MM.1S (cell line): ENCODE data around the gene ALAS1.
A peak's percentile ranks its signal among the peaks of the same experiment; 100 is the strongest.

ENCODE experiments used
- DNase-seq: peaks from one replicate; pipeline ENCODE4 v3.0.0-alpha.2; 2015
- H2AFZ ChIP-seq: fragments of 300-600 bp; sonication (generic); 2 replicates; pipeline ENCODE4 v1.6.0; 2016; ENCODE audit warnings: antibody characterized with exemption, low read length
- H3F3A ChIP-seq: fragments of 300-600 bp; sonication (generic); 2 replicates; pipeline ENCODE4 v1.6.1; 2016; ENCODE audit warnings: mild to moderate bottlenecking, antibody characterized with exemption, low read length, moderate library complexity, mixed read lengths; ENCODE audit not compliant: insufficient read depth
- H3K27ac ChIP-seq: fragments of 300-600 bp; sonication (generic); 2 replicates; pipeline ENCODE4 v1.5.1; 2016; ENCODE audit warnings: mild to moderate bottlenecking, low read length
- H3K27me3 ChIP-seq: fragments of 300-600 bp; sonication (generic); replicated peaks from 2 replicates; pipeline ENCODE4 v1.6.0; 2016; ENCODE audit warnings: low read length; ENCODE audit not compliant: insufficient read depth
- H3K36me3 ChIP-seq: fragments of 300-600 bp; sonication (generic); replicated peaks from 2 replicates; pipeline ENCODE4 v1.6.1; 2016; ENCODE audit warnings: mild to moderate bottlenecking, low read length, mixed read lengths; ENCODE audit not compliant: insufficient read depth
- H3K4me1 ChIP-seq: fragments of 300-600 bp; sonication (generic); 2 replicates; pipeline ENCODE4 v1.6.1; 2016; ENCODE audit warnings: low read length, mixed read lengths
- H3K4me2 ChIP-seq: fragments of 300-600 bp; sonication (generic); 2 replicates; pipeline ENCODE4 v1.6.0; 2016; ENCODE audit warnings: low read depth, low read length
- H3K4me3 ChIP-seq: fragments of 300-600 bp; sonication (generic); 2 replicates; pipeline ENCODE4 v1.5.1; 2016; ENCODE audit warnings: low read length, mixed read lengths
- H3K79me2 ChIP-seq: fragments of 300-600 bp; sonication (generic); 2 replicates; pipeline ENCODE4 v1.6.1; 2016; ENCODE audit warnings: mixed run types, low read length, mixed read lengths
- H3K9ac ChIP-seq: fragments of 300-600 bp; sonication (generic); 2 replicates; pipeline ENCODE4 v1.6.1; 2016; ENCODE audit warnings: low read length, mixed read lengths
- H3K9me2 ChIP-seq: fragments of 300-600 bp; sonication (generic); replicated peaks from 2 replicates; pipeline ENCODE4 v1.6.1; 2016; ENCODE audit warnings: mild to moderate bottlenecking, low read length, mixed read lengths; ENCODE audit not compliant: insufficient read depth
- H3K9me3 ChIP-seq: fragments of 300-600 bp; sonication (generic); replicated peaks from 2 replicates; pipeline ENCODE4 v1.6.1; 2016; ENCODE audit warnings: mild to moderate bottlenecking, low read length, mixed read lengths; ENCODE audit not compliant: insufficient read depth
- H4K20me1 ChIP-seq: fragments of 300-600 bp; sonication (generic); 2 replicates; pipeline ENCODE4 v1.6.1; 2016; ENCODE audit warnings: mild to moderate bottlenecking, low read length, moderate library complexity, mixed read lengths; ENCODE audit not compliant: insufficient read depth
- CTCF ChIP-seq: fragments of 300-600 bp; sonication (generic); IDR thresholded peaks from 2 replicates; pipeline ENCODE4 v1.5.1; 2016; ENCODE audit warnings: antibody characterized with exemption, low read length, mixed read lengths
- EZH2 ChIP-seq: fragments of 300-600 bp; sonication (generic); optimal IDR thresholded peaks from 2 replicates; pipeline ENCODE3; 2017; ENCODE audit warnings: low read depth, mild to moderate bottlenecking, antibody characterized with exemption, low read length, mixed read lengths
- EZH2phosphoT487 ChIP-seq: fragments of 300-600 bp; sonication (generic); IDR thresholded peaks from 2 replicates; pipeline ENCODE4 v1.6.1; 2018; ENCODE audit warnings: antibody characterized with exemption, low read length

The ALAS1 gene

GRCh38 chr3:52246264-52246620 lies 48.3 kb downstream of the ALAS1 start:
- H3F3A ChIP-seq = peaks cover 20% of the 10 kb centered on the region
- H3K9me2 ChIP-seq = no peaks in the 10 kb centered on the region
- peak overlapping the region; percentile 93 for H3K4me2 ChIP-seq
- H3K4me3 ChIP-seq = peak overlapping the region; percentile 55
- peak overlapping the region; percentile 72 for H2AFZ ChIP-seq
- no peak for TF ChIP-seq CTCF
- TF ChIP-seq EZH2phosphoT487 = no peak
- no peak for TF ChIP-seq EZH2
- no peaks in the 10 kb centered on the region for H3K27me3 ChIP-seq
- H3K36me3 ChIP-seq = no peaks in the 10 kb centered on the region
- H3K27ac ChIP-seq = no peak overlapping the region
- no peaks in the 10 kb centered on the region for H3K79me2 ChIP-seq
- peak overlapping the region; percentile 53; the same call in 1 of the 2 replicates for H3K9ac ChIP-seq
- H3K4me1 ChIP-seq = peaks cover 6% of the 10 kb centered on the region; the same call in 1 of the 2 replicates
- DNase-seq = no peak
- H4K20me1 ChIP-seq = no peaks in the 10 kb centered on the region
- no peaks in the 10 kb centered on the region for H3K9me3 ChIP-seq

- no peaks in the 10 kb centered on the region for H3K9me3 ChIP-seq
- H3K9me2 ChIP-seq = no peaks in the 10 kb centered on the region
- peaks cover 17% of the 10 kb centered on the region for H3F3A ChIP-seq
- no peaks in the 10 kb centered on the region for H4K20me1 ChIP-seq
- H2AFZ ChIP-seq = no peak overlapping the region
- no peaks in the 10 kb centered on the region for H3K27me3 ChIP-seq
- H3K4me2 ChIP-seq = no peak overlapping the region; the same call in 1 of the 2 replicates
- H3K9ac ChIP-seq = no peak overlapping the region
- H3K36me3 ChIP-seq = no peaks in the 10 kb centered on the region
- TF ChIP-seq EZH2 = no peak
- no peak for TF ChIP-seq EZH2phosphoT487
- TF ChIP-seq CTCF = no peak
- no peak for DNase-seq
- H3K4me3 ChIP-seq = no peak overlapping the region
- peaks cover 6% of the 10 kb centered on the region; the same call in 1 of the 2 replicates for H3K4me1 ChIP-seq
- H3K79me2 ChIP-seq = peaks cover 2% of the 10 kb centered on the region; the same call in 1 of the 2 replicates
- H3K27ac ChIP-seq = no peak overlapping the region
These were observed 48.9 kb downstream of the ALAS1 start for GRCh38 chr3:52246728-52247408.

DNA sequence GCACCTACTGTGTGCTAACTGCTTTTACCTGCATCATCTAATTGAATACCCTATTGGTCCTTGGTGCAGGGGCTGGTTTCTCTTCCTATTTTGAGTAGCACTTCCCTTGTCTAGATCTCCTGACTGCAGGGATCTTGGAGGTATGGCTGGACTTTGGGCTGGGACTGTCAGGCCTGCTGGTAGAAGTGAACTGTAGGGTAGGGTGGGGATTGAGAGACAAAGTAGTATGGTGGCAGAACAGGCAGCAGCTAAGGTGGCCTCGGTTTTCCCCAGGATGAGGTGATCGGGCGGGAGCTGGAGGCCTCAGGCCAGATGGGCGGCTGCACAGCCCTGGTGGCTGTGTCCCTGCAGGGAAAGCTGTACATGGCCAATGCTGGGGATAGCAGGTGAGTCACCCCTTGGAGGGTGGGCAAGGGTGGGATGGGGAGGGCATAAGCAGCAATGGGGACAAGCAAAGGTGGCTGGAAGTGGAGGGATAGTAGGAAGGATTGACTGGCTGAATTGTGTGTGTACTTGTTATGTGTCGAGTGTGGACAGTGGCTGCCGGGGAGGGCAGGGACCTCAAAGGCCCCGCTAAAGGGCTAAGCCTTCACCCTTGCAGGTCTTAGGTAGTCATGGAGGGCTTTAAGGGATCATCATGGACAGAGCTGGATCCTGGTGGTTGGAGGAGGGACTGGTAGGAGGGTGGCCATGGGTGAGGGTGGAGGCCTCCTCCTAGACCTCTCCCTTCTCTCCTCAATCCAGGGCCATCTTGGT lies 49.6 kb downstream of the ALAS1 start:
- H3K79me2 ChIP-seq = peaks cover 5% of the 10 kb centered on the region; the same call in 1 of the 2 replicates
- DNase-seq = no peak
- no peak overlapping the region for H2AFZ ChIP-seq
- H3K9ac ChIP-seq = no peak overlapping the region
- peaks cover 15% of the 10 kb centered on the region for H3F3A ChIP-seq
- H3K27me3 ChIP-seq = no peaks in the 10 kb centered on the region
- H4K20me1 ChIP-seq = no peaks in the 10 kb centered on the region
- H3K9me2 ChIP-seq = no peaks in the 10 kb centered on the region
- H3K4me1 ChIP-seq = peaks cover 8% of the 10 kb centered on the region; the same call in 1 of the 2 replicates
- H3K9me3 ChIP-seq = no peaks in the 10 kb centered on the region
- TF ChIP-seq CTCF (no peak), EZH2 (no peak), EZH2phosphoT487 (no peak)
- H3K36me3 ChIP-seq = no peaks in the 10 kb centered on the region
- no peak overlapping the region for H3K4me3 ChIP-seq
- H3K4me2 ChIP-seq = no peak overlapping the region
- no peak overlapping the region for H3K27ac ChIP-seq
